ENCODE data around the gene MED13L. TPM values are rescaled to one million over a fixed set of nuclear protein-coding genes. Genes with fewer than 3 reads are reported as not detected.

Gene MED13L
- total and polyA plus RNA-seq, 9 donors = 47.8 to 198 (median 156) TPM

- H3K4me3 ChIP-seq = no peak overlapping the region
- no peaks in the 10 kb centered on the region for H3K27me3 ChIP-seq
- no peak for TF ChIP-seq POLR2A (IDR thresholded peaks at IDR 0.05)
- 61 to 68% (median 65%) methylated on average over 3 of the region's 3 CpGs for WGBS, 3 donors
- DNase-seq = no peak
- intact Hi-C loops (cut with DNase I) = no loop called here
- no peak overlapping the region for H3K27ac ChIP-seq
- no peaks in the 10 kb centered on the region for H3K36me3 ChIP-seq
- H3K9me3 ChIP-seq = no peaks in the 10 kb centered on the region
- peaks cover 5% of the 10 kb centered on the region for H3K4me1 ChIP-seq (ENCODE audit: insufficient read depth)
These were observed 105.9 kb downstream of the MED13L start for GRCh38 chr12:116171549-116171948.

GRCh38 chr12:116169071-116169470 lies 108.4 kb downstream of the MED13L start:
- H3K36me3 ChIP-seq = no peaks in the 10 kb centered on the region
- no peak overlapping the region for H3K27ac ChIP-seq
- no peaks in the 10 kb centered on the region for H3K9me3 ChIP-seq
- peaks cover 2% of the 10 kb centered on the region for H3K4me1 ChIP-seq (ENCODE audit: insufficient read depth)
- intact Hi-C loops (cut with DNase I) = no loop called here
- H3K4me3 ChIP-seq = no peak overlapping the region
- TF ChIP-seq CTCF (IDR thresholded peaks at IDR 0.05) (no peak), EP300 (IDR thresholded peaks at IDR 0.05) (no peak), POLR2A (IDR thresholded peaks at IDR 0.05) (no peak)
- no peaks in the 10 kb centered on the region for H3K27me3 ChIP-seq
- no peak for DNase-seq
- 96 to 99% (median 97%) methylated on average over 1 of the region's 1 CpG for WGBS, 3 donors

- 73 to 83% (median 78%) methylated on average over 5 of the region's 5 CpGs for WGBS, 3 donors
- H3K4me3 ChIP-seq = no peak overlapping the region
- H3K27me3 ChIP-seq = no peaks in the 10 kb centered on the region
- H3K4me1 ChIP-seq (ENCODE audit: insufficient read depth) = no peaks in the 10 kb centered on the region
- TF ChIP-seq POLR2A (IDR thresholded peaks at IDR 0.05) (no peak), CTCF (IDR thresholded peaks at IDR 0.05) (no peak), EP300 (IDR thresholded peaks at IDR 0.05) (no peak)
- H3K9me3 ChIP-seq = no peaks in the 10 kb centered on the region
- no peak overlapping the region for H3K27ac ChIP-seq
- H3K36me3 ChIP-seq = no peaks in the 10 kb centered on the region
- no peak for DNase-seq
- intact Hi-C loops (cut with DNase I) = no loop called here
These were observed 111.2 kb downstream of the MED13L start for GRCh38 chr12:116166306-116166705.

GRCh38 chr12:116165036-116165425 lies 112.5 kb downstream of the MED13L start:
- Histone ChIP-seq H3K4me3 (no peak overlapping the region), H3K4me1 (ENCODE audit: insufficient read depth) (no peaks in the 10 kb centered on the region), H3K27me3 (no peaks in the 10 kb centered on the region), H3K36me3 (no peaks in the 10 kb centered on the region), H3K27ac (no peak overlapping the region), H3K9me3 (no peaks in the 10 kb centered on the region)
- TF ChIP-seq CTCF (IDR thresholded peaks at IDR 0.05) (no peak), EP300 (IDR thresholded peaks at IDR 0.05) (no peak), POLR2A (IDR thresholded peaks at IDR 0.05) (no peak)
- DNase-seq = no peak
- 72 to 81% (median 81%) methylated on average over 4 of the region's 4 CpGs for WGBS, 3 donors
- intact Hi-C loops (cut with DNase I) = no loop called here

GRCh38 chr12:116164250-116165035 lies 113.0 kb downstream of the MED13L start:
- no peak overlapping the region for H3K27ac ChIP-seq

More at GRCh38 chr12:116164250-116165035, 113.0 kb downstream of the MED13L start:
- no peaks in the 10 kb centered on the region for H3K9me3 ChIP-seq
- no peaks in the 10 kb centered on the region for H3K36me3 ChIP-seq
- no peaks in the 10 kb centered on the region for H3K4me1 ChIP-seq (ENCODE audit: insufficient read depth)
- no peak for DNase-seq
- TF ChIP-seq POLR2A (IDR thresholded peaks at IDR 0.05) (no peak), CTCF (IDR thresholded peaks at IDR 0.05) (no peak), EP300 (IDR thresholded peaks at IDR 0.05) (no peak)
- no peak overlapping the region for H3K4me3 ChIP-seq
- H3K27me3 ChIP-seq = no peaks in the 10 kb centered on the region
- WGBS, 3 donors = 46 to 55% (median 49%) methylated on average over 3 of the region's 3 CpGs
- intact Hi-C loops (cut with DNase I) = no loop called here
